ENCODE data around the gene CARD11.

Gene CARD11

GRCh38 chr7:2934211-2934731 is 109.4 kb downstream of the CARD11 start:
- ATAC-seq (replicated peaks) (no peak), DNase-seq (no peak)
- H3K4me1 Mint-ChIP-seq (ENCODE audit: low read depth in 2 of 2), result peaks cover 0 to 12% of the 10 kb centered on the region in 2 donors
- H3K27ac Mint-ChIP-seq, result peak overlapping the region; percentile 62 to 90
- H3K9me3 Mint-ChIP-seq, result no peaks in the 10 kb centered on the region
- H3K36me3 Mint-ChIP-seq (ENCODE audit: insufficient read depth), result peaks cover 93% of the 10 kb centered on the region
- no peak overlapping the region for H3K4me3 Mint-ChIP-seq
- no peaks in the 10 kb centered on the region for H3K27me3 Mint-ChIP-seq

GRCh38 chr7:2932402-2933251 is 111.0 kb downstream of the CARD11 start:
- Mint-ChIP-seq H3K4me1 (ENCODE audit: low read depth in 2 of 2) (peaks cover 0 to 12% of the 10 kb centered on the region in 2 donors), H3K36me3 (ENCODE audit: insufficient read depth) (peaks cover 87% of the 10 kb centered on the region), H3K27ac (peak overlapping the region in 1 of 2 donors; percentile 38), H3K27me3 (no peaks in the 10 kb centered on the region), H3K4me3 (no peak overlapping the region), H3K9me3 (no peaks in the 10 kb centered on the region)
- DNase-seq (no peak), ATAC-seq (replicated peaks) (no peak)

GRCh38 chr7:2931034-2931415 is 112.6 kb downstream of the CARD11 start:
- DNase-seq (no peak), ATAC-seq (replicated peaks) (no peak)
- no peak overlapping the region for H3K4me3 Mint-ChIP-seq
- peaks cover 86% of the 10 kb centered on the region for H3K36me3 Mint-ChIP-seq (ENCODE audit: insufficient read depth)
- no peaks in the 10 kb centered on the region for H3K9me3 Mint-ChIP-seq
- H3K27me3 Mint-ChIP-seq, result no peaks in the 10 kb centered on the region
- peak overlapping the region; percentile 56 to 59 for H3K27ac Mint-ChIP-seq
- peaks cover 0 to 12% of the 10 kb centered on the region in 2 donors for H3K4me1 Mint-ChIP-seq (ENCODE audit: low read depth in 2 of 2)

GRCh38 chr7:2930310-2931033 is 113.2 kb downstream of the CARD11 start:
- Mint-ChIP-seq H3K36me3 (ENCODE audit: insufficient read depth) (peaks cover 80% of the 10 kb centered on the region), H3K4me1 (ENCODE audit: low read depth in 2 of 2) (peaks cover 0 to 12% of the 10 kb centered on the region in 2 donors), H3K27ac (peak overlapping the region; percentile 56 to 86), H3K27me3 (no peaks in the 10 kb centered on the region), H3K4me3 (no peak overlapping the region), H3K9me3 (no peaks in the 10 kb centered on the region)
- no peak for ATAC-seq (replicated peaks)
- no peak for DNase-seq

- ATAC-seq (replicated peaks), result no peak
- DNase-seq, result no peak
- peaks cover 0 to 12% of the 10 kb centered on the region in 2 donors for H3K4me1 Mint-ChIP-seq (ENCODE audit: low read depth in 2 of 2)
- H3K4me3 Mint-ChIP-seq, result no peak overlapping the region
- peak overlapping the region in 1 of 2 donors; percentile 86 for H3K27ac Mint-ChIP-seq
- H3K9me3 Mint-ChIP-seq, result no peaks in the 10 kb centered on the region
- H3K36me3 Mint-ChIP-seq (ENCODE audit: insufficient read depth), result peaks cover 77% of the 10 kb centered on the region
- no peaks in the 10 kb centered on the region for H3K27me3 Mint-ChIP-seq
These were observed 114.1 kb downstream of the CARD11 start for GRCh38 chr7:2929321-2930201.

GRCh38 chr7:2928613-2929311 is 114.9 kb downstream of the CARD11 start:
- H3K36me3 Mint-ChIP-seq (ENCODE audit: insufficient read depth), result peaks cover 74% of the 10 kb centered on the region
- peak overlapping the region in 1 of 2 donors; percentile 41 for H3K27ac Mint-ChIP-seq
- no peaks in the 10 kb centered on the region for H3K27me3 Mint-ChIP-seq

GRCh38 chr7:2928256-2928612 is 115.4 kb downstream of the CARD11 start:
- Mint-ChIP-seq H3K4me1 (ENCODE audit: low read depth in 2 of 2) (peaks cover 0 to 6% of the 10 kb centered on the region in 2 donors), H3K9me3 (no peaks in the 10 kb centered on the region), H3K4me3 (no peak overlapping the region), H3K36me3 (ENCODE audit: insufficient read depth) (peaks cover 72% of the 10 kb centered on the region), H3K27me3 (no peaks in the 10 kb centered on the region), H3K27ac (peak overlapping the region in 1 of 2 donors; percentile 41)
- no peak for ATAC-seq (replicated peaks)
- DNase-seq, result no peak

More at GRCh38 chr7:2928613-2929311, 114.9 kb downstream of the CARD11 start:
- Mint-ChIP-seq H3K9me3 (no peaks in the 10 kb centered on the region), H3K4me3 (no peak overlapping the region), H3K4me1 (ENCODE audit: low read depth in 2 of 2) (peaks cover 0 to 9% of the 10 kb centered on the region in 2 donors)
- no peak for DNase-seq
- ATAC-seq (replicated peaks), result no peak

- no peak for ATAC-seq (replicated peaks)
- peaks cover 72% of the 10 kb centered on the region for H3K36me3 Mint-ChIP-seq (ENCODE audit: insufficient read depth)
- peaks cover 0 to 6% of the 10 kb centered on the region in 2 donors for H3K4me1 Mint-ChIP-seq (ENCODE audit: low read depth in 2 of 2)
- H3K27me3 Mint-ChIP-seq, result no peaks in the 10 kb centered on the region
- no peak overlapping the region for H3K27ac Mint-ChIP-seq
- H3K9me3 Mint-ChIP-seq, result no peaks in the 10 kb centered on the region
- H3K4me3 Mint-ChIP-seq, result no peak overlapping the region
- DNase-seq, result no peak
These were observed 116.1 kb downstream of the CARD11 start for GRCh38 chr7:2927592-2927991.

GRCh38 chr7:2926896-2927405 is 116.7 kb downstream of the CARD11 start:
- Mint-ChIP-seq H3K9me3 (no peaks in the 10 kb centered on the region), H3K4me1 (ENCODE audit: low read depth in 2 of 2) (peaks cover 0 to 6% of the 10 kb centered on the region in 2 donors), H3K27ac (peak overlapping the region in 1 of 2 donors; percentile 80), H3K4me3 (no peak overlapping the region), H3K36me3 (ENCODE audit: insufficient read depth) (peaks cover 70% of the 10 kb centered on the region), H3K27me3 (no peaks in the 10 kb centered on the region)
- DNase-seq, result no peak
- ATAC-seq (replicated peaks), result no peak

GRCh38 chr7:2926120-2926895 is 117.4 kb downstream of the CARD11 start:
- ATAC-seq (replicated peaks), result no peak
- no peak overlapping the region for H3K4me3 Mint-ChIP-seq
- no peaks in the 10 kb centered on the region for H3K9me3 Mint-ChIP-seq
- H3K36me3 Mint-ChIP-seq (ENCODE audit: insufficient read depth), result peaks cover 68% of the 10 kb centered on the region
- DNase-seq, result no peak
- H3K27me3 Mint-ChIP-seq, result no peaks in the 10 kb centered on the region
- peaks cover 0 to 3% of the 10 kb centered on the region in 2 donors for H3K4me1 Mint-ChIP-seq (ENCODE audit: low read depth in 2 of 2)
- peak overlapping the region in 1 of 2 donors; percentile 68 for H3K27ac Mint-ChIP-seq

GRCh38 chr7:2924866-2925840 is 118.5 kb downstream of the CARD11 start:
- peaks cover 66% of the 10 kb centered on the region for H3K36me3 Mint-ChIP-seq (ENCODE audit: insufficient read depth)
- no peaks in the 10 kb centered on the region for H3K27me3 Mint-ChIP-seq
- H3K9me3 Mint-ChIP-seq, result no peaks in the 10 kb centered on the region
- H3K4me3 Mint-ChIP-seq, result no peak overlapping the region
- peak overlapping the region in 1 of 2 donors; percentile 68 for H3K27ac Mint-ChIP-seq
- ATAC-seq (replicated peaks) (no peak), DNase-seq (no peak)
- H3K4me1 Mint-ChIP-seq (ENCODE audit: low read depth in 2 of 2), result no peaks in the 10 kb centered on the region

Data from effector memory CD8-positive, alpha-beta T cell (primary cell).